Measurements from ENCODE around the gene OPRL1.
"Not testable (repeated sequence)": the region's sequence is repeated elsewhere in the genome, so short reads cannot be mapped to it uniquely, and the experiment has no call there.

The OPRL1 gene

GRCh38 chr20:64111841-64112641 lies 32.2 kb downstream of the OPRL1 start:
- DNase-seq (ENCODE audit: extremely low spot score, insufficient read length, low read depth) = no peak
- FAIRE-seq = no peak

GRCh38 chr20:64112691-64113443 lies 33.0 kb downstream of the OPRL1 start:
- no peak for DNase-seq (ENCODE audit: extremely low spot score, insufficient read length, low read depth)
- FAIRE-seq = no peak

GRCh38 chr20:64113444-64113775 lies 33.5 kb downstream of the OPRL1 start:
- FAIRE-seq = no peak
- DNase-seq (ENCODE audit: extremely low spot score, insufficient read length, low read depth) = no peak

GRCh38 chr20:64113796-64114355 lies 34.0 kb downstream of the OPRL1 start:
- DNase-seq (ENCODE audit: extremely low spot score, insufficient read length, low read depth) (no peak), FAIRE-seq (no peak)

- FAIRE-seq = no peak
- DNase-seq (ENCODE audit: extremely low spot score, insufficient read length, low read depth) = no peak
Measured at GRCh38 chr20:64114356-64114971, 34.6 kb downstream of the OPRL1 start.

- DNase-seq (ENCODE audit: extremely low spot score, insufficient read length, low read depth) (no peak), FAIRE-seq (no peak)
Measured at GRCh38 chr20:64115171-64115911, 35.5 kb downstream of the OPRL1 start.

- FAIRE-seq (no peak), DNase-seq (ENCODE audit: extremely low spot score, insufficient read length, low read depth) (no peak)
Measured at GRCh38 chr20:64116016-64116415, 36.1 kb downstream of the OPRL1 start.

- FAIRE-seq = no peak
- no peak for DNase-seq (ENCODE audit: extremely low spot score, insufficient read length, low read depth)
Measured at GRCh38 chr20:64116541-64117431, 36.9 kb downstream of the OPRL1 start.

- not testable (repeated sequence) for DNase-seq (ENCODE audit: extremely low spot score, insufficient read length, low read depth); FAIRE-seq
Measured at GRCh38 chr20:64117432-64117777, 37.5 kb downstream of the OPRL1 start.

GRCh38 chr20:64119301-64119680 lies 39.4 kb downstream of the OPRL1 start:
- DNase-seq (ENCODE audit: extremely low spot score, insufficient read length, low read depth) = no peak
- no peak for FAIRE-seq

GRCh38 chr20:64119681-64120341 lies 39.9 kb downstream of the OPRL1 start:
- no peak for FAIRE-seq

GRCh38 chr20:64121586-64121985 lies 41.7 kb downstream of the OPRL1 start:
- DNase-seq (ENCODE audit: extremely low spot score, insufficient read length, low read depth) = no peak
- FAIRE-seq = no peak

More at GRCh38 chr20:64119681-64120341, 39.9 kb downstream of the OPRL1 start:
- DNase-seq (ENCODE audit: extremely low spot score, insufficient read length, low read depth) = no peak

GRCh38 chr20:64122927-64123326 lies 43.0 kb downstream of the OPRL1 start:
- not testable (repeated sequence) for FAIRE-seq; DNase-seq (ENCODE audit: extremely low spot score, insufficient read length, low read depth)

- not testable (repeated sequence) for DNase-seq (ENCODE audit: extremely low spot score, insufficient read length, low read depth); FAIRE-seq
Measured at GRCh38 chr20:64123517-64123916, 43.6 kb downstream of the OPRL1 start.

GRCh38 chr20:64129146-64129782 lies 49.4 kb downstream of the OPRL1 start:
- DNase-seq (ENCODE audit: extremely low spot score, insufficient read length, low read depth) = no peak
- FAIRE-seq = no peak

- no peak for FAIRE-seq
- DNase-seq (ENCODE audit: extremely low spot score, insufficient read length, low read depth) = no peak
Measured at GRCh38 chr20:64130271-64130670, 50.4 kb downstream of the OPRL1 start.

- DNase-seq (ENCODE audit: extremely low spot score, insufficient read length, low read depth) (no peak), FAIRE-seq (no peak)
Measured at GRCh38 chr20:64130876-64131275, 51.0 kb downstream of the OPRL1 start.

- DNase-seq (ENCODE audit: extremely low spot score, insufficient read length, low read depth) (no peak), FAIRE-seq (no peak)
Measured at GRCh38 chr20:64131406-64131805, 51.5 kb downstream of the OPRL1 start.

Measured in GM18507 (cell line).